Adrenal gland (tissue), 12 donors: ENCODE data around the gene GRIN3A. TPM values are rescaled to one million over a fixed set of nuclear protein-coding genes. Genes with fewer than 3 reads are reported as not detected.
A peak's percentile ranks its signal among the peaks of the same experiment; 100 is the strongest.

Experiments
- DNase-seq, 7 donors: peaks; one replicate each; pipeline ENCODE4 v3.0.0-alpha.2; 2019 to 2020
- H3K27ac ChIP-seq, 5 donors: fragments of 200-600 bp; sonication (generic) in 4 of 5; 1 replicate in 3 of 5; 2 replicates in 2 of 5; pipeline versions ENCODE4 v1.5.1 to v1.8.0; 2016 to 2020; ENCODE audit warnings: mild to moderate bottlenecking in 1 of 5
- H3K27me3 ChIP-seq: fragments of 200-600 bp; 2 replicates; pipeline ENCODE4 v1.8.0; 2021
- H3K36me3 ChIP-seq, 2 donors: fragments of 200-600 bp; replicated peaks in 1 of 2; 1 replicate in 1 of 2; 2 replicates in 1 of 2; pipeline versions ENCODE4 v1.5.1 to v1.8.0; 2018 to 2022
- H3K4me1 ChIP-seq, 2 donors: fragments of 200-600 bp; replicated peaks in 1 of 2; 1 replicate in 1 of 2; 2 replicates in 1 of 2; pipeline versions ENCODE4 v1.5.1 to v1.8.0; 2018 to 2021
- H3K4me3 ChIP-seq, 4 donors: fragments of 200-600 bp; sonication (generic) in 3 of 4; one replicate each; pipeline ENCODE4 v1.5.1; 2016 to 2018
- H3K9me3 ChIP-seq, 3 donors: fragments of 200-600 bp; sonication (generic) in 1 of 3; replicated peaks in 1 of 3; 1 replicate in 2 of 3; 2 replicates in 1 of 3; pipeline versions ENCODE4 v1.5.1 to v1.8.0; 2016 to 2021
- CTCF ChIP-seq, 6 experiments: fragments of 450-650 bp in 4 of 6; fragments of 200-600 bp in 2 of 6; sonication (generic) in 1 of 6; IDR thresholded peaks; 1 replicate in 5 of 6; 2 replicates in 1 of 6; pipeline versions ENCODE4 v1.5.1 to v1.8.0; 2016 to 2021; ENCODE audit warnings: antibody characterized with exemption in 6 of 6, mild to moderate bottlenecking in 2 of 6, moderate library complexity in 1 of 6
- POLR2A ChIP-seq, 2 donors: fragments of 450-650 bp; IDR thresholded peaks; one replicate each; pipeline ENCODE4 v1.6.1; 2017; ENCODE audit warnings: antibody characterized with exemption in 2 of 2, mild to moderate bottlenecking in 2 of 2, moderate library complexity in 1 of 2
- WGBS, 4 donors: extraction: QIAGEN DNeasy Blood & Tissue Kit in 2 of 4; methylation state at CpG; one replicate each; pipeline versions ENCODE4 v1.1.5 to v1.1.7; 2013 to 2017; 5-methylcytosine and 5-hydroxymethylcytosine counted together
- intact Hi-C, 2 donors: fragments of 100-400 bp; cut with DNase I; formaldehyde crosslinking; loops; one replicate each; pipeline versions ENCODE4 v1.14.1 to v1.15.0; 2022 to 2023
- polyA plus RNA-seq, 3 donors: library from polyadenylated mRNA; stranded (reverse); fragments of 200-250 nt in 2 of 3; fragments of 350-450 nt in 1 of 3; fragmentation: Illumina TruSeq in 1 of 3; extraction: RNeasy Lipid Tissue Mini Kit (QIAGEN cat#74804) in 1 of 3; gene quantifications; one replicate each; pipeline ENCODE4 v1.2.3, GENCODE V29; 2013 to 2014
- total RNA-seq, 9 donors: library from RNA; depleted of rRNA in 4 of 9; stranded (reverse); fragments of >200 nt in 4 of 9; fragments of 120-200 nt in 1 of 9; fragmentation: NEBNext Ultra II Directional in 1 of 9; extraction: Animal tissue kit (Norgen Biotek cat#: 25700) in 1 of 9; gene quantifications; one replicate each; pipeline versions ENCODE4 v1.1.0 to v1.2.4, GENCODE V29; 2013 to 2023
- donor health status: healthy with polysubstance abuse.
- donor health status: Bipolar disorder and iron deficiency.
- donor health status: DM: yes; HTN: yes; CAD: no.
- donor health status: DM: no; HTN: no; CAD: no.
- donor health status: DM: no; HTN: no; CAD: no.
- donor health status: DM: yes; HTN: yes; CAD: no.

GRIN3A gene
- total and polyA plus RNA-seq, 12 donors = under 0.01 to 0.22 (median 0.11) TPM; not detected in 2

DNA sequence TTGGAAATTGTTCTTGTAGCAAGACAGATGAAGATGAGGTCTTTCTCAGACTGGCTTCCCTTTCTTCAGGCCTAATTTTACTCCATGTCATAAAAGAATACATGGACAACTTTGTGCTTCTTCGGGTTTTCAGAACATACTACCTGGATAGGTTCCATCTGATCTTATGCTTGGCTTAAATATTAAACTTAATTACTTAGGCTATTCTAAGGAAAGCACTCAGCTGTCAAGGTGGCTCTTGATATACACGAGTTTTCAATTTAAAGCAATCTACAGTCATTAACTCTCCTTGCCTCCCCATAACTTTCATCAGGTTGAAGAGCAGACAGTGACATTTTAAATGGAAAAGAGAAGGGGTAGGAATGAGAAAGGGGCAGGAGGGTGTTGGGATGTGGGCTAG lies 134.2 kb downstream of the GRIN3A start:
- Histone ChIP-seq H3K9me3 (no peaks in the 10 kb centered on the region), H3K36me3 (no peaks in the 10 kb centered on the region), H3K27me3 (no peaks in the 10 kb centered on the region), H3K4me3 (no peak overlapping the region), H3K27ac (no peak overlapping the region), H3K4me1 (no peaks in the 10 kb centered on the region)
- intact Hi-C loops = no loop called here
- DNase-seq = no peak
- 60 to 69% (median 62%) methylated on average over 2 of the region's 2 CpGs for WGBS, 4 donors
- TF ChIP-seq POLR2A (IDR thresholded peaks at IDR 0.05) = no peak

DNA sequence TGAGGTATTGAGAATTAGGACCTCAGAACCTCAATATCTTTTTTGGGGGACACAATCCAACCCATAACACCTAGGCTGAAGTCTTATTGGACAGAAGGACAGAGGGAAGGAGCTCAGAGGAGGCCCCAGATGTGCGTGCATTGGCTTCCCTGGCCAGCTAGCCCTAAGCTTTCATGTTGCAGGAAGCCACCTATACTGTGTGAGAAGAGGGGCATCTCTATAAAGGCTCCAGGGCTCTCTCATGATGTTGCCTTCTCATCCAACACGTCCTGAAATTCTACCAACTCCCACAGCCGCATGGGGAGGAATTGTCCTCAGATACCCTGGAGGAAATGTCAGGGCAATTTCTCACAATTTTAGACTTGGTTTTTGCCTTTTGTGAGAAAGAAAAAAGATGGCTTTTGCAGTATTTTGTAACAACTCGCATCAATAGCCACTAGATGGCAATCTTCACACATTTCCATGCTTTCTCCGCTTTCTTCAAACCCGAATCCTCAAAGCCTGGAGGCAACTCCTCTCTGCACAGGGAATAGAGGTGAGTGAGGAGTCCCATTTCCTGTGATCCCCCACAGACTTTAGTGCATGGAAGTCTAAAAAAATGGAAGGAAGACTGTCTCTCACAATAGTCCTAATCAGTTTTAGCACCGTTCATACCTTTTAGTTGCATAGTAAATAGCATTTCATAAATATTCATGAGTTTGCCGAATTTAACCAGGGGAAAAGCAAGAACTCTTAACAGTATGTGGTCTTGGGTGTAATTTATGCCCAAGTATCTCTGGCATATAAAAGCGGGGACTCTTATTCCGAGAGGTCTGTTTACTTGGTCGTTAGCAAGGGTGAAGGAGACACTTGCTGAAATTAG lies 136.3 kb downstream of the GRIN3A start:
- H3K27me3 ChIP-seq = no peaks in the 10 kb centered on the region
- TF ChIP-seq POLR2A (IDR thresholded peaks at IDR 0.05) (no peak), CTCF (IDR thresholded peaks at IDR 0.05) (peak; percentile 50 to 66 (median 58))
- DNase-seq = peak in 6 of 7 donors; percentile 18 to 32 (median 23)
- 13 to 23% (median 19%) methylated on average over 11 of the region's 11 CpGs for WGBS, 4 donors
- H3K4me3 ChIP-seq = no peak overlapping the region
- no peaks in the 10 kb centered on the region for H3K36me3 ChIP-seq
- H3K27ac ChIP-seq = no peak overlapping the region
- H3K4me1 ChIP-seq = no peaks in the 10 kb centered on the region
- intact Hi-C loops = no loop called here
- H3K9me3 ChIP-seq = no peaks in the 10 kb centered on the region

- no peak for DNase-seq
Observed at GRCh38 chr9:101594796-101595195, 143.7 kb downstream of the GRIN3A start, which contains the start of gene PPP3R2. TSS of gene PPP3R2 (minus strand) at chr9:101594969. CDS start at chr9:101594921, 48 bp downstream.

DNA sequence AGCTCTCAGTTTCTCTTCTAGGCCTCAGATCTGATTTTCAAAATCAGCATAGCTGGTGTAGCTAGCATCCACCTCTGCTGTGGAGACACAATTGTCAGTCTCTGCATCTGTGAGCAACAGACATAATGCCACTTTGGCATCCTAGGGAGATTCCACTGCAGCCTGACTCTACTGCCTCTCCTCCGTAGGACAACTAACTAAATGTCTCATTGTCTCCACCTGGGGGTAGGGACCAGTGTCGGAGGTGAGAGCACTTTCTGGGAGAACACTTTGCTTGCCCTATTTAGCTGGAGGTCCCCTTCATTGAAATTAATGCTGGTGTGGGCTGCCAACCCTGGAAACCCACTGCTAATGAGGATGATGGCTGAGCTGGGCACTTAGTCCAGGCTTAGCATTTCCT lies 145.1 kb downstream of the GRIN3A start:
- H3K27me3 ChIP-seq = no peaks in the 10 kb centered on the region
- TF ChIP-seq CTCF (IDR thresholded peaks at IDR 0.05) (no peak), POLR2A (IDR thresholded peaks at IDR 0.05) (no peak)
- WGBS, 4 donors = 64 to 85% (median 79%) methylated on average over 2 of the region's 2 CpGs
- H3K9me3 ChIP-seq = no peaks in the 10 kb centered on the region
- no peaks in the 10 kb centered on the region for H3K4me1 ChIP-seq
- no peak overlapping the region for H3K4me3 ChIP-seq
- H3K36me3 ChIP-seq = no peaks in the 10 kb centered on the region
- H3K27ac ChIP-seq = no peak overlapping the region
- no peak for DNase-seq
- intact Hi-C loops = no loop called here

More at GRCh38 chr9:101594796-101595195, 143.7 kb downstream of the GRIN3A start, which contains the start of gene PPP3R2:
- Histone ChIP-seq H3K4me3 (no peak within 1 kb of the TSS), H3K36me3 (no peaks in the 10 kb centered on the region), H3K9me3 (no peaks in the 10 kb centered on the region), H3K27me3 (no peaks in the 10 kb centered on the region), H3K27ac (no peak within 1 kb of the TSS), H3K4me1 (no peaks in the 10 kb centered on the region)
- TF ChIP-seq CTCF (IDR thresholded peaks at IDR 0.05) (no peak), POLR2A (IDR thresholded peaks at IDR 0.05) (no peak)
- intact Hi-C loops = no loop called here
- 77 to 90% (median 89%) methylated on average over 19 of the region's 19 CpGs for WGBS, 4 donors
